22Rv1 (cell line): ENCODE measurements around the gene RASSF8.

ENCODE experiments used
- ZFX ChIP-seq: fragments of 450-650 bp; IDR thresholded peaks from 2 replicates; pipeline ENCODE4 v1.6.1; 2017; ENCODE audit warnings: antibody characterized with exemption, borderline replicate concordance
- TF ChIP-seq, protein P1 (sequence below): fragments of 450-650 bp; IDR thresholded peaks from 2 replicates; pipeline ENCODE4 v1.5.1; 2017; ENCODE audit warnings: mild to moderate bottlenecking

DNA sequence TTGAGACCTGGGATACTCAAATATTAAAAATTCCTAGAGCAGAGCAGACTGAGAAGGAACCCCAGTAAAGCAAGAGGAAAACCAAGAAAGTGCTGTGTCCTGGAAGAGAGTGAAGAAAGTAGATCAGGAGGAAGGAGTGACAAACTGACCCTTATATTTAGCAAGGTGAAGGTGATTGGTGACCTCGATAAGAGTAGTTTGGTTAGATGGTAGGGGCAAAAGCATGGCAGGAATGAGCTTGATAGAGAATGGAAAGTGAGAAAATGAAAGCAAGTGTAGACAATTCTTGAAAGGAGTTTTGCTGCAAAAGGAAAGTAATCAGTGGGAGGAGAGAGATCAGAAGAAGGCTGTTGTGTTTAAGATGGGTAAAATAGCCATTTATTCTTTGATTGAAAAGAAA is 51.1 kb downstream of the RASSF8 start:
- TF ChIP-seq, protein P1, sequence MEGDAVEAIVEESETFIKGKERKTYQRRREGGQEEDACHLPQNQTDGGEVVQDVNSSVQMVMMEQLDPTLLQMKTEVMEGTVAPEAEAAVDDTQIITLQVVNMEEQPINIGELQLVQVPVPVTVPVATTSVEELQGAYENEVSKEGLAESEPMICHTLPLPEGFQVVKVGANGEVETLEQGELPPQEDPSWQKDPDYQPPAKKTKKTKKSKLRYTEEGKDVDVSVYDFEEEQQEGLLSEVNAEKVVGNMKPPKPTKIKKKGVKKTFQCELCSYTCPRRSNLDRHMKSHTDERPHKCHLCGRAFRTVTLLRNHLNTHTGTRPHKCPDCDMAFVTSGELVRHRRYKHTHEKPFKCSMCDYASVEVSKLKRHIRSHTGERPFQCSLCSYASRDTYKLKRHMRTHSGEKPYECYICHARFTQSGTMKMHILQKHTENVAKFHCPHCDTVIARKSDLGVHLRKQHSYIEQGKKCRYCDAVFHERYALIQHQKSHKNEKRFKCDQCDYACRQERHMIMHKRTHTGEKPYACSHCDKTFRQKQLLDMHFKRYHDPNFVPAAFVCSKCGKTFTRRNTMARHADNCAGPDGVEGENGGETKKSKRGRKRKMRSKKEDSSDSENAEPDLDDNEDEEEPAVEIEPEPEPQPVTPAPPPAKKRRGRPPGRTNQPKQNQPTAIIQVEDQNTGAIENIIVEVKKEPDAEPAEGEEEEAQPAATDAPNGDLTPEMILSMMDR: no peak
- no peak for TF ChIP-seq ZFX
